H1 (cell line): Measurements from ENCODE around the gene RAD18. TPM values are rescaled to one million over a fixed set of nuclear protein-coding genes. Genes with fewer than 3 reads are reported as not detected.

Experiments used
- CTCF ChIA-PET: fragments of 300-600 bp; sonication (Branson Sonifier 250); formaldehyde crosslinking; loops from one replicate; lab custom pipeline; 2021; ENCODE audit not compliant: partially characterized antibody; lab: Charles Lee
- POLR2A ChIA-PET: fragments of 300-600 bp; sonication (Branson Sonifier 250); formaldehyde crosslinking; loops from one replicate; lab custom pipeline; 2021; ENCODE audit warnings: inconsistent platforms; ENCODE audit not compliant: partially characterized antibody; lab: Charles Lee
- DNase-seq, 2 experiments: peaks; one replicate each; pipeline versions ENCODE4 v3.0.0 to v3.0.0-alpha.2; 2010 to 2022; ENCODE audit warnings: low spot score in 2 of 2, low read depth in 1 of 2, mixed read lengths in 1 of 2
- FAIRE-seq: peaks from 2 replicates; lab custom pipeline; 2011; peaks lifted over from hg19 to GRCh38; lab: Jason Lieb, UNC
- H2AFZ ChIP-seq: 2 replicates; pipeline ENCODE4 v1.8.1; 2012; ENCODE audit warnings: low read length, inconsistent platforms
- H2AK5ac ChIP-seq: 2 replicates; pipeline ENCODE4 v1.6.1; 2013; ENCODE audit warnings: low read depth, low read length
- H2BK120ac ChIP-seq: replicated peaks from 2 replicates; pipeline ENCODE3; 2013; ENCODE audit warnings: low read depth, low read length, inconsistent platforms
- H2BK12ac ChIP-seq: 2 replicates; pipeline ENCODE4 v1.6.1; 2013; ENCODE audit warnings: low read depth, low read length
- H2BK15ac ChIP-seq: 2 replicates; pipeline ENCODE4 v1.6.1; 2013; ENCODE audit warnings: low read length
- H2BK20ac ChIP-seq: 2 replicates; pipeline ENCODE4 v1.6.1; 2013; ENCODE audit warnings: low read length
- H2BK5ac ChIP-seq: 2 replicates; pipeline ENCODE4 v1.6.1; 2013; ENCODE audit warnings: low read depth, low read length
- H3K14ac ChIP-seq: 2 replicates; pipeline ENCODE4 v1.6.1; 2013; ENCODE audit warnings: inconsistent platforms; ENCODE audit not compliant: insufficient read length
- H3K18ac ChIP-seq: 2 replicates; pipeline ENCODE4 v1.6.1; 2013; ENCODE audit warnings: low read length; ENCODE audit errors: extremely low read depth
- H3K23ac ChIP-seq: 2 replicates; pipeline ENCODE4 v1.6.1; 2013; ENCODE audit warnings: inconsistent platforms; ENCODE audit not compliant: insufficient read length
- H3K23me2 ChIP-seq: 2 replicates; pipeline ENCODE4 v1.6.1; 2013; ENCODE audit warnings: low read depth, low read length
- H3K27ac ChIP-seq: 2 replicates; pipeline ENCODE4 v1.6.1; 2011; ENCODE audit warnings: low read depth, low read length, inconsistent platforms
- H3K27me3 ChIP-seq, 4 experiments: replicated peaks in 1 of 4; 1 replicate in 1 of 4; 2 replicates in 3 of 4; pipeline versions ENCODE4 v1.6.1 to v1.8.1; 2011 to 2013; ENCODE audit warnings: low read length in 3 of 4, mild to moderate bottlenecking in 3 of 4, inconsistent platforms in 2 of 4, mixed read lengths in 2 of 4, moderate library complexity in 1 of 4; ENCODE audit not compliant: control insufficient read depth in 3 of 4, insufficient read depth in 3 of 4; ENCODE audit errors: extremely low read depth in 1 of 4
- H3K36me3 ChIP-seq, 4 experiments: 2 replicates each; pipeline versions ENCODE4 v1.6.1 to v1.8.1; 2011 to 2013; ENCODE audit warnings: mild to moderate bottlenecking in 4 of 4, low read length in 3 of 4, moderate library complexity in 2 of 4, control low read depth in 1 of 4, inconsistent platforms in 1 of 4; ENCODE audit not compliant: insufficient read depth in 4 of 4, control insufficient read depth in 2 of 4
- H3K4ac ChIP-seq: replicated peaks from 2 replicates; pipeline ENCODE3; 2013; ENCODE audit warnings: low read length, low read depth, mixed read lengths, inconsistent platforms; ENCODE audit not compliant: insufficient read length
- H3K4me1 ChIP-seq, 4 experiments: replicated peaks in 1 of 4; 1 replicate in 1 of 4; 2 replicates in 3 of 4; pipeline versions ENCODE4 v1.6.1 to v1.8.1; 2011 to 2013; ENCODE audit warnings: low read length in 3 of 4, inconsistent platforms in 2 of 4, mixed read lengths in 1 of 4; ENCODE audit not compliant: insufficient read depth in 4 of 4, control insufficient read depth in 3 of 4
- H3K4me2 ChIP-seq, 2 experiments: 2 replicates each; pipeline versions ENCODE4 v1.6.1 to v1.8.1; 2011 to 2013; ENCODE audit warnings: low read depth in 2 of 2, low read length in 2 of 2, control low read depth in 1 of 2, inconsistent platforms in 1 of 2, mild to moderate bottlenecking in 1 of 2; ENCODE audit not compliant: insufficient read depth in 1 of 2
- H3K4me3 ChIP-seq, 4 experiments: fragments of 200-600, 300-600 bp in 1 of 4; sonication (generic), shearing (Covaris generic), sonication (Bioruptor Twin) in 1 of 4; 2 replicates each; pipeline versions ENCODE4 v1.5.1 to v1.8.1; 2011 to 2016; ENCODE audit warnings: low read length in 4 of 4, low read depth in 3 of 4, control low read depth in 2 of 4, inconsistent platforms in 2 of 4, mild to moderate bottlenecking in 2 of 4, mixed read lengths in 1 of 4, moderate library complexity in 1 of 4; ENCODE audit not compliant: insufficient read depth in 2 of 4; ENCODE audit errors: extremely low read depth in 1 of 4
- H3K56ac ChIP-seq: replicated peaks from 2 replicates; pipeline ENCODE3; 2013; ENCODE audit warnings: low read depth, mild to moderate bottlenecking, mixed read lengths, low read length, inconsistent platforms; ENCODE audit not compliant: insufficient read length
- H3K79me1 ChIP-seq: 2 replicates; pipeline ENCODE4 v1.6.1; 2013; ENCODE audit warnings: low read depth, low read length, control low read depth
- H3K79me2 ChIP-seq, 2 experiments: 2 replicates each; pipeline versions ENCODE4 v1.6.1 to v1.8.1; 2012 to 2013; ENCODE audit warnings: low read length in 2 of 2, mild to moderate bottlenecking in 2 of 2, inconsistent platforms in 1 of 2; ENCODE audit not compliant: insufficient read depth in 2 of 2, control insufficient read depth in 1 of 2
- H3K9ac ChIP-seq, 4 experiments: replicated peaks in 1 of 4; 1 replicate in 1 of 4; 2 replicates in 3 of 4; pipeline versions ENCODE4 v1.6.1 to v1.8.1; 2011 to 2013; ENCODE audit warnings: low read depth in 3 of 4, low read length in 3 of 4, control low read depth in 2 of 4, mild to moderate bottlenecking in 2 of 4, moderate library complexity in 2 of 4, inconsistent platforms in 1 of 4; ENCODE audit errors: extremely low read depth in 1 of 4
- H3K9me3 ChIP-seq, 2 experiments: 2 replicates each; pipeline versions ENCODE4 v1.6.1 to v1.8.1; 2012 to 2013; ENCODE audit warnings: mild to moderate bottlenecking in 2 of 2, moderate library complexity in 2 of 2, control low read depth in 1 of 2, inconsistent platforms in 1 of 2, low read depth in 1 of 2, low read length in 1 of 2, mixed read lengths in 1 of 2; ENCODE audit not compliant: insufficient read depth in 2 of 2
- H4K20me1 ChIP-seq, 2 experiments: replicated peaks in 1 of 2; 2 replicates each; pipeline versions ENCODE3 to v1.8.1; 2011 to 2013; ENCODE audit warnings: inconsistent platforms in 2 of 2, low read length in 2 of 2, mild to moderate bottlenecking in 1 of 2; ENCODE audit not compliant: insufficient read depth in 2 of 2, control insufficient read depth in 1 of 2
- H4K5ac ChIP-seq: 2 replicates; pipeline ENCODE4 v1.6.1; 2013; ENCODE audit warnings: low read length, low read depth, mixed read lengths, inconsistent platforms; ENCODE audit not compliant: insufficient read length
- H4K8ac ChIP-seq: 2 replicates; pipeline ENCODE4 v1.8.0; 2013; ENCODE audit warnings: mild to moderate bottlenecking, moderate library complexity, low read length, inconsistent platforms; ENCODE audit not compliant: insufficient read depth; ENCODE audit errors: extremely low read depth
- H4K91ac ChIP-seq: replicated peaks from 2 replicates; pipeline ENCODE3; 2013; ENCODE audit warnings: low read length, mixed read lengths, inconsistent platforms; ENCODE audit not compliant: insufficient read length
- WGBS, 2 experiments: shearing (Covaris generic) in 1 of 2; methylation state at CpG; one replicate each; pipeline versions ENCODE4 v1.1.6 to v1.1.7; 2013 to 2015; ENCODE audit warnings: low lambda C conversion rate in 2 of 2, mixed read lengths in 2 of 2, inconsistent platforms in 1 of 2, low coverage in 1 of 2, missing lambda C conversion rate in 1 of 2; ENCODE audit not compliant: insufficient replicate concordance in 2 of 2, insufficient coverage in 1 of 2, insufficient read length in 1 of 2; ENCODE audit errors: extremely low coverage in 1 of 2, missing lambda C conversion rate in 1 of 2; 5-methylcytosine and 5-hydroxymethylcytosine counted together
- polyA plus RNA-seq, 7 experiments: library from polyadenylated mRNA; depleted of rRNA in 3 of 7; stranded (reverse) in 5 of 7; unstranded in 2 of 7; fragments of >200 nt in 5 of 7; fragments of 200-250 nt in 2 of 7; gene quantifications; 1 replicate in 5 of 7; 2 replicates in 1 of 7; 4 replicates in 1 of 7; pipeline versions ENCODE4 v1.2.1 to v1.2.3, GENCODE V29; 2011 to 2013; ENCODE audit warnings: missing spikeins in 2 of 7, mixed read lengths in 2 of 7
- total RNA-seq: library from RNA; stranded (reverse); fragmentation: NEBNext Ultra II Directional; extraction: Animal tissue kit (Norgen Biotek cat#: 25700); gene quantifications from 2 replicates; pipeline ENCODE4 v1.2.1, GENCODE V29; 2021

Gene RAD18
- total and polyA plus RNA-seq, 2 of the 8 experiments (the other 6 are each of a cell fraction or from before 2014, with no cell fraction given) = 13.0 to 23.2 TPM

DNA sequence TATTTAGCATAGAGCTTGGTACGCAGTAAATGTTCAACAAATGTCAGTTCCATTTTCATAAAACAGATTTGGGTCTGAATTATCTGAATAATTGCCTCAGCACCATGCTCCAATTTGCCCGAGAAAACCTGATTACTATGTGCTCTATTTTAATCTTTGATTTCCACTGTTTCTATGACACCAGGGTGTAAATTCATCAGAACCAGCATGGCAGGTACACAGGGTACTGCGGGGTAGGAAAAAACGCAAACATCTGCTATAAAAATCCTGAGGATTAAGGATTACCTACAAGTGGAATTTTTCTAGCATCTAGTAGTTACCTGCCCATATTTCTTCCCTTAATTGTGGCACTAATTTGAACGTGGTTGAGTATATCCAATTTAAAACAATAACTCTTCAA lies 70.3 kb downstream of the RAD18 start:
- Histone ChIP-seq H3K23me2 (no peaks in the 10 kb centered on the region), H2BK15ac (no peak overlapping the region), H3K23ac (no peak overlapping the region), H3K27me3 (no peaks in the 10 kb centered on the region), H3K36me3 (peaks cover 0 to 3% (median 0%) of the 10 kb centered on the region in 4 experiments; a peak in 3 of 8 replicates), H3K4ac (no peak overlapping the region), H3K9ac (no peak overlapping the region), H2BK12ac (no peak overlapping the region), H3K56ac (no peak overlapping the region), H4K20me1 (no peaks in the 10 kb centered on the region), H3K14ac (no peak overlapping the region), H2AFZ (no peak overlapping the region), H3K4me2 (no peak overlapping the region), H3K9me3 (no peaks in the 10 kb centered on the region), H4K8ac (no peak overlapping the region), H3K27ac (no peak overlapping the region), H3K79me2 (no peaks in the 10 kb centered on the region), H4K5ac (no peak overlapping the region), H2BK5ac (no peak overlapping the region), H3K79me1 (no peaks in the 10 kb centered on the region), H2BK20ac (no peak overlapping the region), H2BK120ac (no peak overlapping the region), H3K18ac (no peak overlapping the region), H3K4me1 (no peaks in the 10 kb centered on the region), H3K4me3 (no peak overlapping the region), H2AK5ac (no peak overlapping the region), H4K91ac (no peak overlapping the region)
- WGBS, 2 experiments = 92% methylated on average over 5 of the region's 5 CpGs; no CpG with 5 or more reads in 1 of the 2 experiments
- ChIA-PET CTCF (interaction anchor here (1.0 to 1.4 kb wide), 2 partner anchors 11 to 230 kb away, joined by 3 to 5 read pairs; no protein-coding TSS in a partner anchor), POLR2A (interaction anchor here (0.6 kb wide), 1 partner anchor 35 kb away, joined by 3 read pairs; no protein-coding TSS in a partner anchor)
- no peak for FAIRE-seq
- DNase-seq = no peak
